Measurements from ENCODE around the gene ZBP1. TPM values are rescaled to one million over a fixed set of nuclear protein-coding genes. Genes with fewer than 3 reads are reported as not detected.

ZBP1 gene
- total RNA-seq, 1 donor from 2014 or later = 0.43 TPM

DNA sequence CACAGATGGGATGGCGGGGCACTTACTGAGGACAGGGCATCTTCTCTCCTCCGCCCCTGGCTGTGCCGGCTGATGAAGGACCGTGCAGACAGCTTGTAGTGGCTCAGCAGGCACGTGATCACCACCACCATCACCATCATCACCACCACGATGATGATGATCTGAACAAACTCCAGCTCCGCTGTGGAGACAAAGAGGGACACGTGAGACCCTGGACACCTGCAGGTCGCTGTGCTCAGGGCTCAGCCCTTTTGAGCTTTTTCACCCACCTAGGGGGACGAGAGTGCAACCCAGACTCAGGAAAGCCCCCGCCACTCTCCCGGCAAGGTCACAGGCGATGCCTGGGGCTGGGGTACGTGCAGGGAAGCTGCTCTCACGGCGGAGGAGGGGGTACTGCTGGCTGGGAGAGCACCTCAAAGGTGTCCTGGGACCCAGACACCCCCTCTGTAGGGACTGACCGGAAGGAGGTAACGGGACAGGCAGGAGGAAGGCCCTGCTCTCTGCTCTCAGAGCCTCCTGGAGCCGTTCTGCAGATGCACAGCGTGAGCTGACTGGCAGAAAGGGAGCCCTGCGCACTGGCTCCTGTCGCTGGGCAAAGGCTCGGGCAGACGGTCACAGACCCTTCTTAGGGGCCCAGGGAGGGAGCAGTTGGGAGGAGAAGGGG, 39.4 kb upstream of the ZBP1 start:
- intact Hi-C loops (cut with DNase I) = loop anchor here (5.0 kb wide), 1 partner anchor 48 kb away; no protein-coding TSS in a partner anchor
- DNase-seq (ENCODE audit: low spot score) = peak; percentile 72

DNA sequence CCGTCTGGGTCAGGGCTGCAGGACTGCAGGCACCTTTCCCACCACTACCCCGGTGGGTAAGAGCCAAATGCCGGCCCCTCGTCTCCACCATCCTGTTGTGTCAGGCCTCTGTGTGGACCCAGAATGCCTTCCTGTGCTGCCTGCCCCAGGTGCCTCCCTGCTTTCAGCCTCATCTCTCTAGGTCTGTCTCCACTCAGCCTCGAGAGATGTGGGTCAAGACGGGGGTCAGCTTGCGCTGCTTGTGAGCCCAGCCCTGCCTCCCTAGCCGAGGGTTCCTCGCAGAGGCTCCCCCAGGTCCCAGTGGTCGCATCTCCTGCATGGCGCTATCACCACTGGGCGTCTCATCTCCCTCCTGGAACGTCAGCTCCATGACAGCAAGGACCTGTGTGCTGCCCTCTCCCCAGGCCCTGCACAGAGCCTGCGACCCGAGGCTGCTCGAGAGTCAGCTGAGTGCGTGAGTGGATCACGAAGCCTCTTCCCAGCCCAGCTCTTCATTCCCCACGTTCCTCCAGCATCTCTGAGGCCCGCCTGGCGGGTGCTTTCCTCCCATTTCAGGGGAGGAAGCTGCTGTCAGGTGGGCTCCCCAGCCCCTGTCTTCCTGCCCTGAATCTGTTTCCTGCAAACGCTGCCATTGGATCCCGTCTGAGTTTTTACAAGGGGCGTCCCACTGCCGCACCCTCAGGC, 38.7 kb upstream of the ZBP1 start:
- DNase-seq (ENCODE audit: low spot score) = peak; percentile 72
- intact Hi-C loops (cut with DNase I) = loop anchor here (5.0 kb wide), 1 partner anchor 48 kb away; no protein-coding TSS in a partner anchor

DNA sequence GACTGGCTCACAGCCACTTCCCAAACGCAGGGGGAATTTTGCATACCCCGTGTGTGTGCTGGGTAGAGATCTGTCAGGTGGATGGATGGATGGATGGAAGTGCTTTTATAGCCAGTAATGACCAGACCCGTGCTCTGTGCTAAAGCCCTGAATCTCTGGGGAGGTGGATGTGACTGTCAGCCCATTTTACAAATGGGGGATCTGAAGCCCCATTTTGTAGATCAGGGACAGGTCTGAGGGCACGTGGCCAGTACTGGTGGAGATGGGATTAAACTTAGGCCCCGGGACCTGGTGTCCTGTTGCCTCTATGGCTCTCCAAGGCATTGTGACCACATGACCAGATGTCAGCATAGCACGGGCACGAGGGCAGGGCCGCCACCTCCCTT, 38.2 kb upstream of the ZBP1 start:
- intact Hi-C loops (cut with DNase I) = loop anchor here (5.0 kb wide), 1 partner anchor 49 kb away; no protein-coding TSS in a partner anchor
- no peak for DNase-seq (ENCODE audit: low spot score)

DNA sequence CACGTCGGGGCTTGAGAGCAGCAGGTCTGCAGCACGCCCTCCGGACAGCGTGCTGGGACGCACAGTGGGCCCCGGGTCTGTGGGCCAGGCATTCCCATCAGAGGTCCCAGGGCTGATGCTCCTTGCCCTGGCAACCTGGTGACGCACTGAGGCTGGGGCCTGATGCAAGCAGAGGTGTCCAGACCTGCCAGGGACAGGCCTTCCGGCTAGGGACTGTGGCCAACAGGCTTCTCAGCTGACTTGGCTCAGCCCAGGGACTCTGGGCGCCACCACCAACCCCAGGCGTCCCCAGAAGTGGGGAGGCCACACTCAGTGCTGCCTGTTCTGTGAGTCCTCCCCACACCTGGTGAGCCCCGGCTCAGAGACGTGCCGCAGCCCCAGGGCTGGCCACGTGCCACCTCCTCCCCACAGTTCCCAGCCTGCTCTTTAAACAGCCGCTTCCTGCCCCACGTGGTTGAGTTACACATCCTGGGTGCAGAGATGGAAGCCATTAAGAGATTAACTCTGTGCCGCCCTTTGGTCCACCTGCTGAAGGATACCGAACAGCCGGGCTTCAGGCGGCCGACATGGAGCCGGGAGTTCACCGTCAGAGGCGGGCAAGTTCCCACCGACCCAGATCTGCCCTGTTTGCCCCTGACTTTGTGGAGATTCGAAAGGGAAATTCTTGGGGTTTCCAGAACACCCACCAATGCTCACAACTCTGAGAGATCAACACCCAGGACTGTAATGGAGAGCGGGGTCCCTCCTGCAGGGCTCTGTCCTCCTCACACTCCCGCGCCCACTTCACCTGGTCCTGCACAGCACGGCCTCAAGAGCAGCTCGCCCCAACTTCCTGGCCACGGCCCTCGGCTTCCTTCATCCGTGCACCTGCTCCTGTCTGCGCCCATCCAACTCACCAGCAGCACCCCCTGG, 37.6 kb upstream of the ZBP1 start:
- intact Hi-C loops (cut with DNase I) = loop anchor here (5.0 kb wide), 1 partner anchor 50 kb away; no protein-coding TSS in a partner anchor
- peak; percentile 76 for DNase-seq (ENCODE audit: low spot score)

DNA sequence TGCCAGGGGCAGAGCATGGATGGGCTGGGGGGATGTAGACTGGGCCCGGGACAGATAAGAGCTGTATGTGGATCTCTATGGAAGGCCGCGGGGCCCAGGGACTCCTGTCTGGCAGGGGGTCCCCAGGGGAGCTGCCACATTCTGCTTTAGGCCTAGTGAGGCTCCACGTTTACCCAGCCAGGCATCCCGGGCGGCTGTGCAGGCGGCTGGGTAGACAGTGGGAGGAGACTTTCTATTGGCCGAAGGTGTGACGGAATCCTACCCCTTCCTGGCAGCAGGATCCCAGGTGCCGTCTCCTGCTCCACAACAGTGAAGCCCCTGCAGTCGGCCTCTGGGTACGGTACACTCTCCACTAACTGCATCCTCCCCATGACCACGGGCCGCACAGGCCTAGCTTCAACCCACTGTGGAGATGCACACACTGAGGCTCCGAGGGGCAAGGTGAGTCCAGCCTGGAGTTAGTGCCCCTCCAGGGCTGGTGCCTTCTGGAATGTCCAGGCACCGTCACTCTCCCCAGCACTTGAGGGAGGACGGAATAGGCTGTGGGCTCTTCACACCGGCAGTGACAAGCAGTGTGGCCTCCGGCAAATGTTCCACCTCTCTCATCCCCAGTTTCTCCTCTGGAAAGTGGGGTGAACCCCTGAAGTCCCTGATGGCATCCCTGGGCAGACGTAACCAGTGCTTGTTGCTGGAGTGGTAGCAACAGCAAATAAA, 36.8 kb upstream of the ZBP1 start:
- intact Hi-C loops (cut with DNase I) = loop anchor here (5.0 kb wide), 1 partner anchor 50 kb away; no protein-coding TSS in a partner anchor
- peak; percentile 69 for DNase-seq (ENCODE audit: low spot score)

DNA sequence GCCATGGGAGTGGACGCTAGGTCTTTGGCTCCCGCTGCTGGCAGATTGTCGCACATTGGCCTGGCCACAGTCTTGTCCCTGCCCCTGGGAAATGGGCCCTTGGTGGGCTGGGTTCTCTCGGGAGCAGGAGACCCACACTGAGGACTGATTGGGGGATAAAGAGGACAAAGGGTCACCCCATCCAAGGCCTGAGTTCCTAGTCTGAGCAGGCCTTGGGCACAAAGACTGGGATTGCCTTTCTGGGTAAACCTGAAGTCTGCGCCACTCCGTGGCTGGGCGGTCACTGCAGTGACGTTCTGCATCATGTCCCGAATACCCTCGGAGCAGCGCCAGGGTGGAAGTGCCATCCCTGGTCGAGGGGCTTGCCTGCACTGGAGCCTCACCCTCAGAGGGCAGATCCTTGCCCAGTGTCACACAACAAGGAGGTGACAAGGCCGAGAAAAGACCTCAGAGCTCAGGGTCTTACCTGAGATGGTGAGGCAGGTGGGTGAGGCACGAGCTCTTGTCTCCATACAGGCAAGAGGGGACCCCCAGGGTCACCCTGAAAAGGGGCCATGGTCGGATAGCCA, 36.1 kb upstream of the ZBP1 start:
- intact Hi-C loops (cut with DNase I) = loop anchor here (5.0 kb wide), 1 partner anchor 51 kb away; no protein-coding TSS in a partner anchor
- peak; percentile 73 for DNase-seq (ENCODE audit: low spot score)

DNA sequence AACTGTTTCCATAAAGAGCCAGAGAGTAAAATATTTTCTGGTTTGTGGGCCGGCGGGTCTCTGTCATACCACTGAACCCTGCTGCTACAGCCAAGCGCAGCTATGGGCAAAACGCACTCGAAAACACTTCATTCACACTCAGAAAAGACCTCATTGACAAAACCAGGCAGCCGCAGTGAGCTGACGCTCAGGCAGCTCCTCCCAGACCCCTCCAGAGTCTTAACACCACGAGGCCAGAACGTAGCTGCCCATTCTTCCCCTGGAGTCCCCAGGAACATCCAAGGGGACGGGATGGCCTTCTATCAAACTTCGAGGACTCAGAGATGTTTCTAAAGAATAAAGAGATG, 35.6 kb upstream of the ZBP1 start:
- peak; percentile 59 for DNase-seq (ENCODE audit: low spot score)
- intact Hi-C loops (cut with DNase I) = loop anchor here (2.0 to 5.0 kb wide), 2 partner anchors 52 to 523 kb away; no protein-coding TSS in a partner anchor

DNA sequence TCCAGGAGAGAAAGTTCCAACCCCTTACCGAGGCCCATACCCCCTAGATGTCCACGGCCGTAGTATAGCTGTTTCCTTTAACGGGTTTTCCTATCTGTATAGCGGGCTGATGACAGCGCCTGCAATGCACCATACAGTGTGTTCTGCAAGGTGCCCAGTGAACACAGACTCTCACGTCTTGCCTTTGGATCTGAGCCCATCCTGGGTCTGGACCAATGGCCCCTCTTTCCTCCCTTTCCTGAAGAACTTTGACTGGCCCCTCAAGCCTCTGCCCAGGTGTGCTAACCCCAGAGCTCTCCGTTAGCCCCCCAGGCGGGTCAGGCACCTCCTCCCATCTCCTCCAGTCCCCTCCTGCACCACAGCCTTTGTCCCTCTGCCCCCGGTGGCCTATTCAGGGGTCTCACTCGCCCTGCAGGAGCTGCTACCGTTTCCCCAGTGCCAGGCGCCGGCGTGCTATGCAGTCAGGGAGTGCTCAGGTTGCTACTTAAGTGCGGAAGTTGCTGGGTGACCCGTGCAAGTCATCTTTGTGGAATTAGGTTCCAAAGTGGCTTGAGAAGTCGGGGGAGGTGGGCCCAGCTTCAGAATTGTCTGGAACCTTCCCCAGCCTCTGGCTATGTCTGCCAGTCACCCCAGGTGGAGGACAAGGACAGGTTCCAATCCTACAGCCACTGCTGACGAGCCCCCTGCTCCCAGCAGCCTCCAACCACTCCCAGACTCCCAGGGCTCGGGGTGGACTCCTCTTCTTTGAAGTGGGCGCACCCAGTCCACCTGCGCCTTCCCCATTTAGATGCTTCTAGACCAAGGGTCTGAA, 35.0 kb upstream of the ZBP1 start:
- intact Hi-C loops (cut with DNase I) = loop anchor here (1.0 to 5.0 kb wide), 3 partner anchors 52 to 524 kb away; no protein-coding TSS in a partner anchor
- DNase-seq (ENCODE audit: low spot score) = peak; percentile 70

DNA sequence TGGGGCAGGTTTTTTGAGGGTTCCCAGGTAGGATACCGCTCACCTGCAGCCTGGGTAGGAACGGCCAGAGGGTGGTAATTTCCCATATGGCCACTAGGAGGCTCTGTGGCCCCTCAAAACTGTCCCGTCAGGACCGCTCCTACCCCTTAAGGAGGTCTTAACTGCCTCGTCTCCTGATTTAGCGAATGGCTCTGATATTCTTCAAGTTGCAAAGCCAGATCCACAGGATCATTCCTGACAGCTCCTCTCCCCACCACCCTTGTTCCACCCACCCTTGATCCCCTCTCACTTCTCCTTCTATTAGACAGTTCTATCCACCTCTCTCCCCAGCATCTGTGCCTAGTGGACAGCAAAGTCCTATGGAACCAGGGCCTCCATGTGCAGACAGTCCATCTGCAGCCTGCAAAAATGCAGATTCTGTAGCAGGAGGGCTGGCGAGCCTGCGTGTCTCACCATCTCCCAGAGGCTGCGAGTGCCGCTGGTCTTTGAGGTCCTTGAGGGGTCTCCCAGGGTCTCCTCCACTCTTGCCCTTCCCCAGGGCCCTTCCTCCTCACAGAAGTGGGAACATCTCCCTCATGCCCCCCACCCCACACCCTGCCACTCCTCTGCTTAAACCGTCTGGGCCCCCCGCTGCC, 34.3 kb upstream of the ZBP1 start:
- intact Hi-C loops (cut with DNase I) = loop anchor here (1.0 to 2.0 kb wide), 2 partner anchors 433 to 524 kb away; no protein-coding TSS in a partner anchor
- peak; percentile 78 for DNase-seq (ENCODE audit: low spot score)

DNA sequence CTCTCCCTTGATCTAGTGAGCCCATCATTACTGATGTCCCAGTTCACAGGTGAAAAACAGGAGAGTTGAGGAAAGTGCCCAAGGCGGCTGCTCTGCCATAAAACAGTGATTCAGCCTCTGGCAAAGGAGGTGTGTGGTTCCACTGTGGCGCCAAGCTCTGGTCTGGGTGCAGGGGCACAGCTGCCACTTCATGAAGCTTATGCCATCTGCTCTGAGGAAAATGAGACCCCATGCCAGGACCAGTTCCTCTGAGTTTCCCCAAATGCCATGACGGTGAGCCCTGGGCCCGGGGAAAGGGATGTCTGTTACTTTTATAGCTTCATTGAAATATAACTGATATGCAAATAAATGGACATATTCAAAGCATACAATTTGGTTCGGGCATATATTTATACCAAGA, 33.7 kb upstream of the ZBP1 start:
- DNase-seq (ENCODE audit: low spot score) = peak; percentile 69
- intact Hi-C loops (cut with DNase I) = loop anchor here (1.0 to 2.0 kb wide), 2 partner anchors 433 to 525 kb away; no protein-coding TSS in a partner anchor

DNA sequence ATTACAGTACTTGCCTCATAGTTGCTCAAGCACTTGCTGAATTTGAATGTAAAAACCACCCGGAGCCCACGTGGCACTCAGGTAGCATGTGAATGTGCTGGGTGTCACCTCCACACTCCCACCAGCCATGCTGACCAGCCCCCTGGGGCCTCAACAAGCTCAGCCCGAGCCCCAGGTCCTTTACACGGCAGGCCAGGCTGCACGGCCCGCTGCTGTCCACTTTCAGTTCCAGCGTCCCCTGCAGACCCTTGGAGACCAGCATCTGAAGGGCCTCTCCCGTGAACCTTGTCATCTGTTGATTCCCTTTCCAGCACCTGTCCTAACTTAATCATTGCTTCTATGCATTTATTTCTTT, 33.3 kb upstream of the ZBP1 start:
- DNase-seq (ENCODE audit: low spot score) = no peak
- intact Hi-C loops (cut with DNase I) = no loop called here

DNA sequence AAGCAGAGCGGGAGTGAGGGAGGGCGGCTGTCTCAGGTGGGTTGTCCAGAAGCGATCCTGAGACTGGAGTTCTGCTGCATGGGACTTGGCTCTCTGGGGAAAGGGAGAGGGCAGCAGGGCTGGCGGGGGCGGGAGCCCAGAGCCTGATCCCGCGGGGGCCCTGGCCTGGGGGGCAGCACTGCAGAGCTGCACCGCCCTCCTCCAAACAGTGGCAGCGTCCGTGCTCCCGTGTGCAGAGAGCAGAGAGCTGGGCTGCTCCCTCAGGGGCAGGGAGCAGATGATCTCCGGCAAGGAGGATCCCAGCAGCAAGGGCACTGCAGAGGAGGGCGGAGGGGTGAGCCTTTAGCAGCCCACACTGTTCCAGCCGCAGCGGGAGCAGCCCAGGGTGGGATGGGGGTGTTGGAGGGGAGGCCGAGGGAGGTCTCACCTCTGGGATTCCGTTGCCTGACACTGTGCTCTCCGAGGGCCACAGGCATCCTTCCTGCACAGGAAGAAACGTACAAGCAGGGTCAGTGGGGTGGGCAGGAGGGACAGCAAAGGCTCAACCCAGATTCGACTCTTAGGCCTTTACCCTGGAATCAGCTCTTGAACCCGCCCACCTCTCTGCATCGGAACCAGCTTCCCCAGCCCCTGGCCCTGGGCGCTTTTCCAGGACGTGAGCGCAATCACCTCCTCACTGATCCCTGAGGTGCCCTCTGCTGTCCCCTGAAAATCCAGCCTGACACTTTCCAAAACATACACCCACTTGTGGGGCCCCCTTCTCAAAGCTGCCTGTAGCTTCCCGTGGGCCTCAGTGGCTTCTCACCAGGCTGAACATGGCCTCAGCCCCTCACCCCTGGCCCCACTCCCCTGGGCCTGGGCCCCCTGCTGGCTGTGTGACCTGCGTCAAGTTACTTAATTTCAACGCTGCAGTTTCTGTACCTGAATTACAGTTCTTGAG, 32.6 kb upstream of the ZBP1 start:
- intact Hi-C loops (cut with DNase I) = no loop called here
- DNase-seq (ENCODE audit: low spot score) = peak; percentile 66

DNA sequence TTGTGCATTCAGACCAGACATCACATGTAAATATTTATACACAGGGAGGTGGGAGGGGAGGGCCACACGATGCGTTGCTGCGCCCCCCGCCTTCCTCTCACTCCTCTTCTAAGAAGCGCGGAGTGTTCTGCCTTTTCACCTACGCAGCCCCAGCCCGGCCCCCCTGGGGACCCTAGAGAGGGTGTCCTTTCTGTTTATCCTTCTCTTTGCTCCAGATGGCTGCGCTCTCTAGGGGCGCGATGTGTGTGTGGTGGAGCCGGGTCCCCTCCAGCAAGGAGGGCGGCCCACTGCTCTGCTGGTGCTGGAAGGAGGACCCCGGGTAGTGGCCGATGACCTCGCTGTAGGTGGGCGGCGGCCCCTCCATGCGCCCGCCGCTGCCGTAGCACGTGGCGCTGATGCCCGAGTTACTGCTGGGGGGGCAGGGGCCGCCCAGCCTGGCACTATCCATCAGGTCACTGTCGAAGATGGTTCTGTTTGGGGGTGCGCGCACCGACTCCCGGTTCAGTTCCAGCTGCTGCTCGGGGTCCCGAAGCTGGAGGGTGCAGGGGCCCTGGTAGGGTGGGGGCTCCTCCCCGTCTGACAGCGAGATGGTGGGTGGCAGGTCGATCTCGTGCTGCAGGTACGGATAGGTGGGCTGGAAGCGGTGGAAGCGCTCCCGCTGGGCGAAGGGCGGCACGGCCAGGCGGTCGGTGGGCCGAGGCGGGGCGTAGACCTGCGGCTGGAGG, 31.8 kb upstream of the ZBP1 start:
- peak; percentile 72 for DNase-seq (ENCODE audit: low spot score)
- intact Hi-C loops (cut with DNase I) = no loop called here

DNA sequence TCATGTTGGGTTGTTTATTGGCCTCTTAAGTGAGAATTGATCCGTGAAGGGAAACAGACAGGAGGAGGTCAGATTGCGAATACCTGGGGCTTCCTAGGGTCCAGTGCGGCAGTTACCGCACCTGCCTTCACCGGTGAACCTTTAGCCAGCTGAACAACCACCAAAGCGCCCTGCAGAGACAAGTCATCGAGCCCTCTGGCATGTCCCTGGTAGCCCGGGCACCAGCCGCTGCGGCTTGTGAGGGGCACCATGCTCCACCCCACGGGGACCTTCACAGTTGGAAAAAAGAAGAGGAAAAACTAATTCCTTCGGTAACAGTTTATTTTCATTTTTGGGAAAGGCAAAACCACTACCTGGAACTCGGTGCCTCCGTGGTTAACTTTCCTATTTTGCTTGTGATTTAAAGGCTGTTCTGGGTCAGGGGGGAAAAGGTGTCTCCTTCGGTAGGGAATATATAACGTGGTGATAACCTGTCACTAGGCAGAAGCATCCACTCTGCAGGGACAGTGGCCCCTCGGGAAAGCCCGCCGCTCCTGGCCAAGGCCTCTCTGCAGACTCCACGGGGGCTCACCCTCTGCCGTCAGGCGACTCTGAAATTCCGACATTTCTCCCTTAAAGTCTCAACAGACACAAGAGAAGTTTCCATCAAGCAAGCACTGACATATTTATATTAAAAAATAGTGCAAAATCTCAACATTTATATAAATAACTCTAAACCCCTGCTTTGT, 30.7 kb upstream of the ZBP1 start:
- peak; percentile 65 for DNase-seq (ENCODE audit: low spot score)
- intact Hi-C loops (cut with DNase I) = no loop called here

DNA sequence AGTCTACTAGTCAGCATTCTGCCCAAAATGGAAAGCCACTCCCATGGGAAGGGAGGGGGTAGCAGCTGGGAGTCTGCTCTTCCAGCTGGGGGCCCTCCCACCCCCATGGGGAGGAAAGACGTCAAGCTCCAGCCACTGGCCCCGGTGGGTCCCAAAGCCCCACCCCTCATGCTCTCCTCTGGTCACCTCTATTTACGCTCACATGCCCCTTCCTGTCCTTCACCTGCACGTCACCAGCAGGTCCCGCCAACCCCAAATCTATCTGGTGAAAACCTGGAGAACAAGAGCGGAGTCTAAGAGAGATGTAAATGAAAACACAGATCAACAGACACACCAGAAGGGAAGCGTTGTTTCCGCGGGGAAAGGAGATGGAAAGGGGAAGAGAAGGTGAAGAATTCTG, 30.0 kb upstream of the ZBP1 start:
- no peak for DNase-seq (ENCODE audit: low spot score)
- intact Hi-C loops (cut with DNase I) = no loop called here
